Measurements from ENCODE around the gene ZNF211. TPM values are rescaled to one million over a fixed set of nuclear protein-coding genes. Genes with fewer than 3 reads are reported as not detected.

ZNF211 gene
- total RNA-seq, 1 experiment from 2014 or later = 12.9 TPM

DNA sequence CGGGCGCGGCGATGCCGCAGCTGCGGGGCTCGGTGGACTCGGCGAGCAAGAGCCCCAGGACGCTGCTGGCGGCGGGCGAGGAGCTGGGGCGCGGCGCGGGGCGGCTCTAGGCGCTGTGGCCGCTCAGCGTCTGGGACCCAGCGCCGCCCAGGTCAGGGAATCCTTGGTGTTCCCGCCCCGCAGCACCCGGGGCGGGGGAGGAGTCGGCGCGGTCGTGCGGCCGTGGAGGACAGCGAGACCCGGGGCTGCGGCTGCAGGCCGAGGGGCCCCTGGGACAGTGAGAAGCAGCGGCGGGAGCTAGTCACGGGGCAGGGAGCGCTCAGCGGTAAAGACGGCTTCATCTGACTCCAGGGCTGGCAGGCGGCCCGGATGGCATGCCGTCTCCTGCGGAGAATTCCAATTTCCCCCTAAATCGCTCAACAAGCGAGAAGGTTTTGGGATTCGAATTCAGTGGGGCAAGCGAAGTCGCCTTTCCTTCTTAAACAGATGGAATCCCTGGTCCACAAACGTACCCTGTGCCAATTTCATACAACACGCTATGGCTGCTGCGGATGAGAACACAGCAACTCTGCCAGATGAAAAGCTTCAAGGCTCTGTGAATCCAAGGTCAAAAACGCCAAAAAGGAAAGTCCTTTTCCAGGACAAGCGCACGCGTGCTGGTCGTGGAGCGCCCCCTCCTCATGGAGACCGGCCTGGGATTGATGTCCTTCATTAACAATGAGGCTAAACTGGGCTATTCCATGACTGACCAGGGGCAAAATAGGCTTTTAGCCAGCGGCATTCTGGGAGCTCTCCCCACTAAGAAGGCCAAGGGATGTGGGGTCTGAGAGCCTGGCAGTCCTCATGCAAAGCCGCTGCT lies 31.5 kb downstream of the ZNF211 start:
- Histone ChIP-seq H4K91ac (ENCODE audit: insufficient read length, low read depth, low read length) (no peak overlapping the region), H3K18ac (ENCODE audit: insufficient read length, low read depth, low read length) (peak overlapping the region; percentile 23), H3K14ac (ENCODE audit: insufficient read depth, low read length) (peak overlapping the region; percentile 37; the same call in 1 of the 2 replicates), H3K23ac (ENCODE audit: insufficient read length, low read depth, low read length) (no peak overlapping the region), H3K27ac (ENCODE audit: insufficient read length, low read depth, low read length) (no peak overlapping the region), H3K56ac (ENCODE audit: insufficient read length, low read depth, low read length) (no peak overlapping the region), H3K9ac (ENCODE audit: extremely low read depth, insufficient read length, low read length) (no peak overlapping the region), H3K9me3 (ENCODE audit: control insufficient read depth, low read depth, low read length) (no peaks in the 10 kb centered on the region), H2BK12ac (ENCODE audit: insufficient read length, low read depth, low read length) (no peak overlapping the region), H2BK5ac (ENCODE audit: insufficient read length, low read length) (no peak overlapping the region), H2BK20ac (ENCODE audit: low read depth, low read length, poor library complexity, severe bottlenecking) (no peak overlapping the region), H4K20me1 (ENCODE audit: control insufficient read depth, insufficient read depth, insufficient read length) (no peaks in the 10 kb centered on the region), H3K79me2 (ENCODE audit: insufficient read depth, low read length) (no peaks in the 10 kb centered on the region), H4K8ac (replicated peaks; ENCODE audit: insufficient read length, low read depth, low read length) (no peak overlapping the region), H3K4me1 (ENCODE audit: insufficient read depth, low read length) (peaks cover 3% of the 10 kb centered on the region; the same call in 1 of the 2 replicates), H3K27me3 (ENCODE audit: insufficient read depth, low read length) (no peaks in the 10 kb centered on the region), H3K4me2 (ENCODE audit: insufficient read depth, insufficient read length, low read length) (peak overlapping the region; percentile 81), H3K79me1 (ENCODE audit: insufficient read depth, low read depth, low read length, poor library complexity, severe bottlenecking) (no peaks in the 10 kb centered on the region), H3T11ph (ENCODE audit: low read length) (no peak overlapping the region), H3K23me2 (ENCODE audit: insufficient read length, low read depth, low read length, poor library complexity, severe bottlenecking) (peaks cover 8% of the 10 kb centered on the region), H2AFZ (ENCODE audit: low read length) (peak overlapping the region; percentile 24), H2BK120ac (ENCODE audit: low read depth, low read length, poor library complexity, severe bottlenecking) (no peak overlapping the region), H3K4ac (ENCODE audit: low read depth, low read length) (no peak overlapping the region), H4K5ac (ENCODE audit: insufficient read length, low read depth, low read length) (no peak overlapping the region), H2AK5ac (ENCODE audit: insufficient read length, low read length) (no peak overlapping the region), H2BK15ac (ENCODE audit: low read depth, low read length) (no peak overlapping the region)
- Mint-ChIP-seq H3K27me3 (ENCODE audit: low read depth) (peaks cover 43% of the 10 kb centered on the region), H3K9me3 (no peaks in the 10 kb centered on the region), H3K4me1 (peaks cover 12 to 13% of the 10 kb centered on the region in 2 experiments), H3K4me3 (peak overlapping the region; percentile 72 to 85), H3K36me3 (ENCODE audit: insufficient read depth in 1 of 3, low read depth in 3 of 3) (no peaks in the 10 kb centered on the region), H3K27ac (peak overlapping the region in 1 of 3 experiments; percentile 57; a peak in 1 of 7 replicates)
- TF ChIP-seq, protein P1, sequence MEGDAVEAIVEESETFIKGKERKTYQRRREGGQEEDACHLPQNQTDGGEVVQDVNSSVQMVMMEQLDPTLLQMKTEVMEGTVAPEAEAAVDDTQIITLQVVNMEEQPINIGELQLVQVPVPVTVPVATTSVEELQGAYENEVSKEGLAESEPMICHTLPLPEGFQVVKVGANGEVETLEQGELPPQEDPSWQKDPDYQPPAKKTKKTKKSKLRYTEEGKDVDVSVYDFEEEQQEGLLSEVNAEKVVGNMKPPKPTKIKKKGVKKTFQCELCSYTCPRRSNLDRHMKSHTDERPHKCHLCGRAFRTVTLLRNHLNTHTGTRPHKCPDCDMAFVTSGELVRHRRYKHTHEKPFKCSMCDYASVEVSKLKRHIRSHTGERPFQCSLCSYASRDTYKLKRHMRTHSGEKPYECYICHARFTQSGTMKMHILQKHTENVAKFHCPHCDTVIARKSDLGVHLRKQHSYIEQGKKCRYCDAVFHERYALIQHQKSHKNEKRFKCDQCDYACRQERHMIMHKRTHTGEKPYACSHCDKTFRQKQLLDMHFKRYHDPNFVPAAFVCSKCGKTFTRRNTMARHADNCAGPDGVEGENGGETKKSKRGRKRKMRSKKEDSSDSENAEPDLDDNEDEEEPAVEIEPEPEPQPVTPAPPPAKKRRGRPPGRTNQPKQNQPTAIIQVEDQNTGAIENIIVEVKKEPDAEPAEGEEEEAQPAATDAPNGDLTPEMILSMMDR (conservative IDR thresholded peaks at IDR 0.05) = no peak
- WGBS (ENCODE audit: extremely low coverage, insufficient read length, low lambda C conversion rate) = no CpG with 5 or more reads among the region's 64 CpGs
- DNase-seq = peak; percentile 67
